ENCODE results near the gene APOL3.

Gene APOL3

GRCh38 chr22:36136988-36137387 lies 23.6 kb downstream of the APOL3 start:
- TF ChIP-seq, protein P1, sequence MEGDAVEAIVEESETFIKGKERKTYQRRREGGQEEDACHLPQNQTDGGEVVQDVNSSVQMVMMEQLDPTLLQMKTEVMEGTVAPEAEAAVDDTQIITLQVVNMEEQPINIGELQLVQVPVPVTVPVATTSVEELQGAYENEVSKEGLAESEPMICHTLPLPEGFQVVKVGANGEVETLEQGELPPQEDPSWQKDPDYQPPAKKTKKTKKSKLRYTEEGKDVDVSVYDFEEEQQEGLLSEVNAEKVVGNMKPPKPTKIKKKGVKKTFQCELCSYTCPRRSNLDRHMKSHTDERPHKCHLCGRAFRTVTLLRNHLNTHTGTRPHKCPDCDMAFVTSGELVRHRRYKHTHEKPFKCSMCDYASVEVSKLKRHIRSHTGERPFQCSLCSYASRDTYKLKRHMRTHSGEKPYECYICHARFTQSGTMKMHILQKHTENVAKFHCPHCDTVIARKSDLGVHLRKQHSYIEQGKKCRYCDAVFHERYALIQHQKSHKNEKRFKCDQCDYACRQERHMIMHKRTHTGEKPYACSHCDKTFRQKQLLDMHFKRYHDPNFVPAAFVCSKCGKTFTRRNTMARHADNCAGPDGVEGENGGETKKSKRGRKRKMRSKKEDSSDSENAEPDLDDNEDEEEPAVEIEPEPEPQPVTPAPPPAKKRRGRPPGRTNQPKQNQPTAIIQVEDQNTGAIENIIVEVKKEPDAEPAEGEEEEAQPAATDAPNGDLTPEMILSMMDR (IDR thresholded peaks at IDR 0.05; ENCODE audit: extremely low read depth, missing control alignments): no peak
- DNase-seq (ENCODE audit: low spot score): no peak

DNA sequence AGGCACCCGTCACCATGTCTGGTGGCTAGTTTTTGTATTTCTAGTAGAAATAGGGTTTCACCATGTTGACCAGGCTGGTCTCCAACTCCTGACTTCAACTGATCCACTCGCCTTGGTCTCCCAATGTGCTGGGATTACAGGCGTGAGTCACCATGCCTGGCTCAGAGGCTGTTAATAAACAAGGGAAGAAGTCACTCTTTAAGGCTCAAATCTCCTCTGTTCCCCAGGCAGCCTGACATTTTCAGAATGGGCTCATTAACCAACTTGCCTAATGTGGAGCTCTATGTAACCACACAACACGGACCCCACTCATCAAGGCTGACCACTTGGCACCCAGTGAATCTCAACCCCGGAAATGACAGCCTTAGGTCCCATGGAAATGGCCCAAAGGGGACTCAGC lies 24.1 kb downstream of the APOL3 start:
- TF ChIP-seq, protein P1 (IDR thresholded peaks at IDR 0.05; ENCODE audit: extremely low read depth, missing control alignments): no peak

GRCh38 chr22:36135306-36135980 lies 25.1 kb downstream of the APOL3 start:
- no peak for DNase-seq (ENCODE audit: low spot score)
- TF ChIP-seq, protein P1 (IDR thresholded peaks at IDR 0.05; ENCODE audit: extremely low read depth, missing control alignments): no peak

More for the DNA sequence above, 24.1 kb downstream of the APOL3 start:
- no peak for DNase-seq (ENCODE audit: low spot score)

GRCh38 chr22:36134182-36134581 lies 26.4 kb downstream of the APOL3 start:
- TF ChIP-seq, protein P1 (IDR thresholded peaks at IDR 0.05; ENCODE audit: extremely low read depth, missing control alignments): no peak

DNA sequence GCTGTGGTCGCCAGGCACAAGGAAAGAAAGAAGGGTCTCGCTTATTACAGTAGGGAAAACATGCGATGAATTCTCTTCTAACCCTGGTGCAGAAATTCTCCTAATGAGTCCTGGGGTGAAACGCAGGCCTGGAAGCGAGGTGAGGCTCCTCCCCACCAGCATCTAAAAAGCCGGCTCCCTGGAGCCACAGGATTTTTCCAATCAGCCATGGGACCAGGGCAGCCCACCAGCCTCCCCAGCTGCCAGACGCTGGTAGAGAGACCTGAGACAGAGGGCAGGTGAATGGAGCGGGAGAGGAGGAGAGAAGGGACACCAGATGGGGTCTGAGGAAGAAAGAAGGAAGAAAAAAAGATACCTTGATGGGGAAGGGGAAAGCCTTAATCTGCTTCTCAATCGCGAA lies 28.6 kb downstream of the APOL3 start:
- no peak for DNase-seq (ENCODE audit: low spot score)
- TF ChIP-seq, protein P1 (IDR thresholded peaks at IDR 0.05; ENCODE audit: extremely low read depth, missing control alignments): no peak

More at GRCh38 chr22:36134182-36134581, 26.4 kb downstream of the APOL3 start:
- no peak for DNase-seq (ENCODE audit: low spot score)

- no peak for DNase-seq (ENCODE audit: low spot score)
- TF ChIP-seq, protein P1 (IDR thresholded peaks at IDR 0.05; ENCODE audit: extremely low read depth, missing control alignments): no peak
These were observed 30.8 kb downstream of the APOL3 start for GRCh38 chr22:36129486-36130388.

DNA sequence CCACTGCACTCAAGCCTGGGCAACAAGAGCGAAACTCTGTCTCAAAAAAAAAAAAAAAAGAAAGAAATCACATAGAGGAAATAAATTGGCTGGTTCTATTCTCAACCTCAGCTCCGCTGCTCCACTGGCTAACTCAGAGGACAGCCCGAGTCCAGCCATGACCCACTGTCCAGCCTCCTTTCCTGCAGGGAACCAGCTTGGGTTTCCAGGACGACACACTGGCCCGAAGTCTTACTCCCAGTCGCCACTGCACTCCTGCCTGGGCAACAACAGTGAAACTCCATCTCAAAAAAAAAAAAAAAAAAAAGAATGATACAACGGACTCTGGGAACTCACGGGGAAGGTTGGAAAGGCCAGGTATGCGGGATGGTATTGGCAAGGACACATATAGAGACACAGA lies 31.5 kb downstream of the APOL3 start:
- TF ChIP-seq, protein P1 (IDR thresholded peaks at IDR 0.05; ENCODE audit: extremely low read depth, missing control alignments): no peak

More for the DNA sequence above, 31.5 kb downstream of the APOL3 start:
- DNase-seq (ENCODE audit: low spot score): no peak
